Midbrain (tissue), 1 donor: Measurements from ENCODE around the gene CENPU.
A peak's percentile ranks its signal among the peaks of the same experiment; 100 is the strongest.
"Not testable (repeated sequence)": the region's sequence is repeated elsewhere in the genome, so short reads cannot be mapped to it uniquely, and the experiment has no call there.

Experiments
- DNase-seq: peaks from one replicate; lab custom pipeline; 2025; lab: John Stamatoyannopoulos, UW

CENPU gene

GRCh38 chr4:184666670-184667069 is 67.2 kb downstream of the CENPU start:
- no peak for DNase-seq

GRCh38 chr4:184664445-184665210 is 69.3 kb downstream of the CENPU start:
- DNase-seq, result no peak

GRCh38 chr4:184662236-184662635 is 71.7 kb downstream of the CENPU start:
- no peak for DNase-seq

- DNase-seq, result no peak
Observed at GRCh38 chr4:184660978-184661377, 72.9 kb downstream of the CENPU start.

GRCh38 chr4:184657820-184658219 is 76.1 kb downstream of the CENPU start:
- DNase-seq, result not testable (repeated sequence)

- DNase-seq, result no peak
Observed at GRCh38 chr4:184657144-184657543, 76.8 kb downstream of the CENPU start.

- DNase-seq, result no peak
Observed at GRCh38 chr4:184655889-184656869, 77.7 kb downstream of the CENPU start.

GRCh38 chr4:184653650-184654049 is 80.2 kb downstream of the CENPU start:
- no peak for DNase-seq

GRCh38 chr4:184652681-184653080 is 81.2 kb downstream of the CENPU start:
- DNase-seq, result not testable (repeated sequence)

- no peak for DNase-seq
Observed at GRCh38 chr4:184651899-184652298, 82.0 kb downstream of the CENPU start.

GRCh38 chr4:184649971-184650855 is 83.7 kb downstream of the CENPU start:
- peak; percentile 68 for DNase-seq

- peak; percentile 96 for DNase-seq
Observed at GRCh38 chr4:184649026-184649970, 84.6 kb downstream of the CENPU start, which contains the start of the genes CASP3 and PRIMPOL. Gene CASP3 (minus strand): TSS chr4:184649447. CDS start chr4:184638453, 10,994 bp downstream. Gene PRIMPOL (plus strand): TSS chr4:184649738. CDS start chr4:184657141, 7,403 bp downstream.

GRCh38 chr4:184648313-184649025 is 85.4 kb downstream of the CENPU start:
- peak; percentile 63 for DNase-seq

GRCh38 chr4:184648054-184648312 is 85.9 kb downstream of the CENPU start:
- no peak for DNase-seq

GRCh38 chr4:184647266-184648053 is 86.4 kb downstream of the CENPU start:
- DNase-seq, result no peak

- peak; percentile 41 for DNase-seq
Observed at GRCh38 chr4:184645904-184646610, 87.8 kb downstream of the CENPU start.

GRCh38 chr4:184644553-184645307 is 89.2 kb downstream of the CENPU start:
- DNase-seq, result no peak
